ENCODE measurements around the gene ENAH.

ENAH gene

DNA sequence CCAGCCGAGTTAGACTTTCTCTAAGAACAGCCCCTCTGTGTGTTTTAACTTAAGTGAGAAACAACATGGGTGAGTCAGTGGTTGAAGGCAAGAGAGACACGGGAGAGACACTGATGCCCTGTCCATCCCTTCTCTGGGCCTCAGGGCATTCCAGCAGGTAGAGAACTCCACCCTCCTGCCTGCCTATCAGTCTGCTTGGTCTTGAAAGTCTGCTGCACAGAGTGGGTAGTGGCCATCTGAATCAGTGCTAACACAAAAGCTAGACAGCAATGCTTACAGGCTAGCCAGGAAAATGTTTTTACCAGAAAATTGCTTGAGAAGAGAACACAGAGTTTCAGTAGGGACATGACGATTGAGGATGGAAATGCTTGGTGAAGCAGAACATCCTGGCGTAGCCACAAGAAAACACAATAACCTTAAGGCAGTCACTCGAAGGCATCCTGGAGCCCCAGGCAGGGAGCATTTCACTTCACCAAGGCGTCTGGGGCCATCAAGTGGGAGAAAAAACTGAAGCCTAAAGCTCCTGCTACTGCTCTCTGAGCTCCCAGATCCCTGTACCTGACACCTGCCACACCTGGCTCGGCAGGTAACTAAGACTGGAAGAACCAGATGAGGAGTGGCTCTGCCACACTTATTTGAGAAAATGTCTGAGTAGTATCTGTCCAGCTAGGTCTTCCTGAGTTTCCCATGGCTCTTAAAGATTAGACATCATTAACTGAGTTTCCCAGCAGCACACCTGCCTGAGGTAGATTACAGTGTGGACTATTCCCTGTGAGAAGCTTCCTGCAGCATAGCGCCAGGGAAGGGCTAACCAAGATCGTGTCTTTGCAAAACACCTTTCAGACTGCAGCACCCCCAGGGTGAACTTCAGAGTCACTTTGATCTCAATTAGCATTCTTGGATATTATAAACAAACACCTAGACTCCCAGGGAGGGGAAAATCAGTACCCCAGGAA lies 207.0 kb downstream of the ENAH start:
- peak overlapping the region; percentile 20; the same call in 1 of the 2 replicates for H3K9ac ChIP-seq (ENCODE audit: low read length)
- H3K27ac ChIP-seq (ENCODE audit: low read length), result peak overlapping the region; percentile 82
- TF ChIP-seq EZH2 (optimal IDR thresholded peaks at IDR 0.05; ENCODE audit: low read depth, low read length) (no peak), EZH2phosphoT487 (IDR thresholded peaks at IDR 0.05; ENCODE audit: low read length) (no peak)
- TF ChIP-seq, protein P1, sequence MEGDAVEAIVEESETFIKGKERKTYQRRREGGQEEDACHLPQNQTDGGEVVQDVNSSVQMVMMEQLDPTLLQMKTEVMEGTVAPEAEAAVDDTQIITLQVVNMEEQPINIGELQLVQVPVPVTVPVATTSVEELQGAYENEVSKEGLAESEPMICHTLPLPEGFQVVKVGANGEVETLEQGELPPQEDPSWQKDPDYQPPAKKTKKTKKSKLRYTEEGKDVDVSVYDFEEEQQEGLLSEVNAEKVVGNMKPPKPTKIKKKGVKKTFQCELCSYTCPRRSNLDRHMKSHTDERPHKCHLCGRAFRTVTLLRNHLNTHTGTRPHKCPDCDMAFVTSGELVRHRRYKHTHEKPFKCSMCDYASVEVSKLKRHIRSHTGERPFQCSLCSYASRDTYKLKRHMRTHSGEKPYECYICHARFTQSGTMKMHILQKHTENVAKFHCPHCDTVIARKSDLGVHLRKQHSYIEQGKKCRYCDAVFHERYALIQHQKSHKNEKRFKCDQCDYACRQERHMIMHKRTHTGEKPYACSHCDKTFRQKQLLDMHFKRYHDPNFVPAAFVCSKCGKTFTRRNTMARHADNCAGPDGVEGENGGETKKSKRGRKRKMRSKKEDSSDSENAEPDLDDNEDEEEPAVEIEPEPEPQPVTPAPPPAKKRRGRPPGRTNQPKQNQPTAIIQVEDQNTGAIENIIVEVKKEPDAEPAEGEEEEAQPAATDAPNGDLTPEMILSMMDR (IDR thresholded peaks at IDR 0.05; ENCODE audit: low read length), result no peak

DNA sequence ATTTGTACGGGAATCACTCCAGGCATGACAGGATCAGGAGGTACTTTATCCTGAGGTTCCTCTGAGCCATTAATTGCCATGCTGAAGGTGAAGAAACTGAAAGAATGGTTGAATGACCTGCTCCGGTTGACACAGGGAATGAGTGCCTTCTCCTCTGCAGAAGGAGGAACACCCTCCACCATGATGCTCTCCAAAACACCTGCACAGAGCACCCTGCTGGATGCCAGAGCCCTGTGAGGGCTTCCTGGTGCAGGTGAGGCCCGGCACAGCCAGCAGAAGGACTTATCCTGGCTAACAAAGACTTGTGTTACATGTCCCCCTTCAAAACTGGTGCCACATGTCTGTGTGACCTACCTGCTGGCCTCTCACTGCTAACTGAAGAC lies 210.8 kb downstream of the ENAH start:
- peak; percentile 63 for DNase-seq
- peak overlapping the region; percentile 81 for H3K27ac ChIP-seq (ENCODE audit: low read length)
- H4K20me1 ChIP-seq (ENCODE audit: insufficient read depth, low read length), result no peaks in the 10 kb centered on the region
- H3K36me3 ChIP-seq (replicated peaks; ENCODE audit: insufficient read depth, low read length), result no peaks in the 10 kb centered on the region
- peaks cover 50% of the 10 kb centered on the region for H3K4me1 ChIP-seq (ENCODE audit: low read length)
- H3K27me3 ChIP-seq (replicated peaks; ENCODE audit: insufficient read depth, low read length), result no peaks in the 10 kb centered on the region
- H3K4me2 ChIP-seq (ENCODE audit: low read depth, low read length), result peak overlapping the region; percentile 76
- peak overlapping the region; percentile 51 for H3K4me3 ChIP-seq (ENCODE audit: low read length)
- TF ChIP-seq EZH2 (optimal IDR thresholded peaks at IDR 0.05; ENCODE audit: low read depth, low read length) (no peak), EZH2phosphoT487 (IDR thresholded peaks at IDR 0.05; ENCODE audit: low read length) (no peak)
- H2AFZ ChIP-seq (ENCODE audit: low read length), result peak overlapping the region; percentile 44
- no peaks in the 10 kb centered on the region for H3K9me3 ChIP-seq (replicated peaks; ENCODE audit: insufficient read depth, low read length)
- peak overlapping the region; percentile 51 for H3K9ac ChIP-seq (ENCODE audit: low read length)
- H3K9me2 ChIP-seq (replicated peaks; ENCODE audit: insufficient read depth, low read length), result no peaks in the 10 kb centered on the region
- no peaks in the 10 kb centered on the region for H3K79me2 ChIP-seq (ENCODE audit: low read length)
- H3F3A ChIP-seq (ENCODE audit: insufficient read depth, low read length), result peaks cover 47% of the 10 kb centered on the region

More for the DNA sequence above, 207.0 kb downstream of the ENAH start:
- Histone ChIP-seq H3K9me3 (replicated peaks; ENCODE audit: insufficient read depth, low read length) (no peaks in the 10 kb centered on the region), H3K4me2 (ENCODE audit: low read depth, low read length) (peak overlapping the region; percentile 73; the same call in 1 of the 2 replicates), H3K36me3 (replicated peaks; ENCODE audit: insufficient read depth, low read length) (no peaks in the 10 kb centered on the region), H3K4me1 (ENCODE audit: low read length) (peaks cover 50% of the 10 kb centered on the region), H4K20me1 (ENCODE audit: insufficient read depth, low read length) (no peaks in the 10 kb centered on the region), H3F3A (ENCODE audit: insufficient read depth, low read length) (peaks cover 47% of the 10 kb centered on the region), H2AFZ (ENCODE audit: low read length) (peak overlapping the region; percentile 24), H3K79me2 (ENCODE audit: low read length) (no peaks in the 10 kb centered on the region), H3K27me3 (replicated peaks; ENCODE audit: insufficient read depth, low read length) (no peaks in the 10 kb centered on the region), H3K4me3 (ENCODE audit: low read length) (0 out of 2 replicates have a peak overlapping the region, but pooled peaks have one; percentile 54), H3K9me2 (replicated peaks; ENCODE audit: insufficient read depth, low read length) (no peaks in the 10 kb centered on the region)
- no peak for DNase-seq

DNA sequence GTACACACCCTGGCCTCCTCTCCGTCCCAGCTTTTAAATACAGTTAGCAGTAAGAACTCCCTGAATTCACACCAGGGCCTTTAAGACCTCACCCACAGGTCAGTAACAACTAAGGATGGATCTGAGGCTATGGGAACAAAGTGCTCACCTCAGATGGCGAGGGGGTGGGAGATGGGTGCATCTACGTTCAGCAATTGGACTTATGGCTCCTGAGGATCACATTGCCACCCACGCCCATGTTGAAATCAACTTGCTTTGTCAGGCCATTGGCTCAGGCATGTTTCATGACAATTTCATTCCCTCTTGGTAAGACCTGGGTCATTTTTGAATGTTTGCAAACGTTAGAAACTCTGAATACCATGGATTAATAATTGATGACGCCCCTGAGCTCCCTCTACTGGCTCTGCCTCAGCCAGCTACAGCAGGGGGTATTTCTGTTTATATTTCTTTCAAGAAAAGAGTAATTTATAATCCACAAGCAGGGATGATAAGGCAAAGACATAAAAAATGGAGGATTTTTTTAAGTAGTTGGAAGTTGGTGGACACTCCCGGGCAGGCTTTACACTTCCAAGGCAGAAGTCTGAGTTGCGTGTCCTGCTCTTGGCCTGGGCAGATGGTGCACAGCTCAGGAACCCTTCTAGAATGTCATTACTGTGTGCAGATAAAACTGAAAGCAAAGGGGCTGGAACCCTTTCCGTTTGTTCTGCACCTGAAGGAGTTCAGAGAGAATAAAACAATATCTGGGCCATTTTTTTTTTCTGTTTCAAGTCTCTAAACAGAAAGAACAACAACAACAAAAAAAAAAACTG lies 211.4 kb downstream of the ENAH start:
- peak overlapping the region; percentile 81 for H3K27ac ChIP-seq (ENCODE audit: low read length)
- H3K9me2 ChIP-seq (replicated peaks; ENCODE audit: insufficient read depth, low read length), result no peaks in the 10 kb centered on the region
- H3K4me2 ChIP-seq (ENCODE audit: low read depth, low read length), result peak overlapping the region; percentile 76
- DNase-seq, result peak; percentile 84
- H3F3A ChIP-seq (ENCODE audit: insufficient read depth, low read length), result peaks cover 47% of the 10 kb centered on the region
- H3K27me3 ChIP-seq (replicated peaks; ENCODE audit: insufficient read depth, low read length), result no peaks in the 10 kb centered on the region
- H4K20me1 ChIP-seq (ENCODE audit: insufficient read depth, low read length), result no peaks in the 10 kb centered on the region
- peak overlapping the region; percentile 51 for H3K9ac ChIP-seq (ENCODE audit: low read length)
- peak overlapping the region; percentile 44 for H2AFZ ChIP-seq (ENCODE audit: low read length)
- no peaks in the 10 kb centered on the region for H3K79me2 ChIP-seq (ENCODE audit: low read length)
- TF ChIP-seq EZH2 (optimal IDR thresholded peaks at IDR 0.05; ENCODE audit: low read depth, low read length), result no peak
- TF ChIP-seq, protein P1 (IDR thresholded peaks at IDR 0.05; ENCODE audit: low read length), result peak; percentile 88
- no peak for TF ChIP-seq EZH2phosphoT487 (IDR thresholded peaks at IDR 0.05; ENCODE audit: low read length)
- H3K9me3 ChIP-seq (replicated peaks; ENCODE audit: insufficient read depth, low read length), result no peaks in the 10 kb centered on the region
- H3K4me1 ChIP-seq (ENCODE audit: low read length), result peaks cover 45% of the 10 kb centered on the region
- H3K4me3 ChIP-seq (ENCODE audit: low read length), result peak overlapping the region; percentile 51
- H3K36me3 ChIP-seq (replicated peaks; ENCODE audit: insufficient read depth, low read length), result no peaks in the 10 kb centered on the region
